GM18498 (cell line): Measurements from ENCODE around the gene DISP3.
A peak's percentile ranks its signal among the peaks of the same experiment; 100 is the strongest.

Experiments
- ATAC-seq: cut with Tn5 transposase; IDR thresholded peaks from one replicate; pipeline ENCODE4 v1.9.1; 2021; ENCODE audit warnings: mild to moderate bottlenecking, moderate library complexity; ENCODE audit not compliant: unreplicated experiment

Gene DISP3

GRCh38 chr1:11478571-11479374, at the start of gene DISP3:
TSS of gene DISP3 (plus strand) at chr1:11479155. CDS start at chr1:11500993, 21,838 bp downstream.
- ATAC-seq: peak; percentile 79

GRCh38 chr1:11429226-11429625, 49.7 kb upstream of the DISP3 start:
- ATAC-seq: no peak

- ATAC-seq: no peak
Measured at GRCh38 chr1:11429935-11430334, 49.0 kb upstream of the DISP3 start.

- no peak for ATAC-seq
Measured at GRCh38 chr1:11431941-11432507, 46.9 kb upstream of the DISP3 start.

- ATAC-seq: no peak
Measured at GRCh38 chr1:11432526-11432925, 46.4 kb upstream of the DISP3 start.

GRCh38 chr1:11434501-11434900, 44.5 kb upstream of the DISP3 start:
- no peak for ATAC-seq

GRCh38 chr1:11434926-11435325, 44.0 kb upstream of the DISP3 start:
- no peak for ATAC-seq

GRCh38 chr1:11438996-11439395, 40.0 kb upstream of the DISP3 start:
- ATAC-seq: no peak

- no peak for ATAC-seq
Measured at GRCh38 chr1:11441211-11441952, 37.6 kb upstream of the DISP3 start.

GRCh38 chr1:11443043-11443442, 35.9 kb upstream of the DISP3 start:
- no peak for ATAC-seq

GRCh38 chr1:11443961-11444658, 34.8 kb upstream of the DISP3 start:
- no peak for ATAC-seq

GRCh38 chr1:11444907-11445306, 34.0 kb upstream of the DISP3 start:
- no peak for ATAC-seq

- ATAC-seq: no peak
Measured at GRCh38 chr1:11447903-11448302, 31.1 kb upstream of the DISP3 start.

- no peak for ATAC-seq
Measured at GRCh38 chr1:11448373-11449099, 30.4 kb upstream of the DISP3 start.

GRCh38 chr1:11449100-11449403, 29.9 kb upstream of the DISP3 start:
- ATAC-seq: no peak

- no peak for ATAC-seq
Measured at GRCh38 chr1:11450310-11450709, 28.6 kb upstream of the DISP3 start.

GRCh38 chr1:11453742-11454491, 25.0 kb upstream of the DISP3 start:
- no peak for ATAC-seq

GRCh38 chr1:11455967-11456570, 22.9 kb upstream of the DISP3 start:
- ATAC-seq: no peak

GRCh38 chr1:11456965-11457364, 22.0 kb upstream of the DISP3 start:
- ATAC-seq: no peak

GRCh38 chr1:11458811-11459275, 20.1 kb upstream of the DISP3 start:
- ATAC-seq: no peak
